NCI-H2171 (cell line): Measurements from ENCODE around the gene KLRD1.
"Not testable (repeated sequence)": the region's sequence is repeated elsewhere in the genome, so short reads cannot be mapped to it uniquely, and the experiment has no call there.

Experiments used
- DNase-seq: peaks from one replicate; lab custom pipeline; 2025; lab: John Stamatoyannopoulos, UW

Gene KLRD1

GRCh38 chr12:10307630-10308029 lies at the start of gene KLRD1:
TSS of gene KLRD1 (plus strand) at chr12:10307870. CDS start at chr12:10308078, 208 bp downstream.
- DNase-seq = no peak

- DNase-seq = no peak
Measured at GRCh38 chr12:10260927-10261326, 46.7 kb upstream of the KLRD1 start.

GRCh38 chr12:10268037-10268436 lies 39.6 kb upstream of the KLRD1 start:
- DNase-seq = no peak

GRCh38 chr12:10272467-10272866 lies 35.2 kb upstream of the KLRD1 start:
- no peak for DNase-seq

GRCh38 chr12:10276774-10277173 lies 30.9 kb upstream of the KLRD1 start:
- no peak for DNase-seq

- no peak for DNase-seq
Measured at GRCh38 chr12:10278104-10278503, 29.6 kb upstream of the KLRD1 start.

GRCh38 chr12:10279937-10280336 lies 27.7 kb upstream of the KLRD1 start:
- DNase-seq = no peak

- DNase-seq = no peak
Measured at GRCh38 chr12:10283027-10283426, 24.6 kb upstream of the KLRD1 start.

GRCh38 chr12:10285919-10286318 lies 21.8 kb upstream of the KLRD1 start:
- no peak for DNase-seq

- DNase-seq = no peak
Measured at GRCh38 chr12:10289005-10289754, 18.5 kb upstream of the KLRD1 start.

- DNase-seq = no peak
Measured at GRCh38 chr12:10291030-10291429, 16.6 kb upstream of the KLRD1 start.

GRCh38 chr12:10293151-10293550 lies 14.5 kb upstream of the KLRD1 start:
- DNase-seq = no peak

GRCh38 chr12:10293570-10294227 lies 14.0 kb upstream of the KLRD1 start:
- DNase-seq = no peak

- no peak for DNase-seq
Measured at GRCh38 chr12:10301103-10301502, 6.6 kb upstream of the KLRD1 start.

- DNase-seq = no peak
Measured at GRCh38 chr12:10304161-10304574, 3.5 kb upstream of the KLRD1 start.

GRCh38 chr12:10305411-10305810 lies 2.3 kb upstream of the KLRD1 start:
- no peak for DNase-seq

GRCh38 chr12:10310926-10311720 lies 3.5 kb downstream of the KLRD1 start:
- DNase-seq = no peak

GRCh38 chr12:10319388-10319787 lies 11.7 kb downstream of the KLRD1 start:
- no peak for DNase-seq

- DNase-seq = no peak
Measured at GRCh38 chr12:10320643-10321042, 13.0 kb downstream of the KLRD1 start.

GRCh38 chr12:10328691-10329090 lies 21.0 kb downstream of the KLRD1 start:
- not testable (repeated sequence) for DNase-seq

- DNase-seq = no peak
Measured at GRCh38 chr12:10331642-10332239, 24.1 kb downstream of the KLRD1 start.

GRCh38 chr12:10336196-10336595 lies 28.5 kb downstream of the KLRD1 start:
- not testable (repeated sequence) for DNase-seq
